ENCODE data around the gene IGFBP2. TPM values are rescaled to one million over a fixed set of nuclear protein-coding genes. Genes with fewer than 3 reads are reported as not detected.

IGFBP2 gene
- total RNA-seq, 1 donor from 2014 or later: 208 TPM

- no peak for DNase-seq
- Mint-ChIP-seq H3K36me3 (ENCODE audit: unreplicated experiment) (no peaks in the 10 kb centered on the region), H3K27ac (ENCODE audit: unreplicated experiment) (no peak overlapping the region), H3K9me3 (ENCODE audit: unreplicated experiment) (peaks cover 1% of the 10 kb centered on the region), H3K4me3 (ENCODE audit: unreplicated experiment) (no peak overlapping the region), H3K27me3 (ENCODE audit: unreplicated experiment) (no peaks in the 10 kb centered on the region), H3K4me1 (ENCODE audit: low read depth, unreplicated experiment) (peaks cover 10% of the 10 kb centered on the region)
- TF ChIP-seq CTCF (IDR thresholded peaks at IDR 0.05; ENCODE audit: partially characterized antibody, unreplicated experiment): no peak
Observed at GRCh38 chr2:216588861-216589710, 44.1 kb upstream of the IGFBP2 start.

GRCh38 chr2:216589791-216590190 is 43.4 kb upstream of the IGFBP2 start:
- Mint-ChIP-seq H3K27ac (ENCODE audit: unreplicated experiment) (no peak overlapping the region), H3K36me3 (ENCODE audit: unreplicated experiment) (no peaks in the 10 kb centered on the region), H3K27me3 (ENCODE audit: unreplicated experiment) (no peaks in the 10 kb centered on the region), H3K9me3 (ENCODE audit: unreplicated experiment) (peaks cover 1% of the 10 kb centered on the region), H3K4me1 (ENCODE audit: low read depth, unreplicated experiment) (peaks cover 10% of the 10 kb centered on the region), H3K4me3 (ENCODE audit: unreplicated experiment) (no peak overlapping the region)
- DNase-seq: no peak
- TF ChIP-seq CTCF (IDR thresholded peaks at IDR 0.05; ENCODE audit: partially characterized antibody, unreplicated experiment): no peak

- Mint-ChIP-seq H3K9me3 (ENCODE audit: unreplicated experiment) (peaks cover 1% of the 10 kb centered on the region), H3K4me1 (ENCODE audit: low read depth, unreplicated experiment) (peaks cover 10% of the 10 kb centered on the region), H3K27me3 (ENCODE audit: unreplicated experiment) (no peaks in the 10 kb centered on the region), H3K4me3 (ENCODE audit: unreplicated experiment) (no peak overlapping the region), H3K27ac (ENCODE audit: unreplicated experiment) (no peak overlapping the region), H3K36me3 (ENCODE audit: unreplicated experiment) (no peaks in the 10 kb centered on the region)
- no peak for TF ChIP-seq CTCF (IDR thresholded peaks at IDR 0.05; ENCODE audit: partially characterized antibody, unreplicated experiment)
- no peak for DNase-seq
Observed at GRCh38 chr2:216590780-216591179, 42.4 kb upstream of the IGFBP2 start.

GRCh38 chr2:216591480-216591879 is 41.7 kb upstream of the IGFBP2 start:
- no peak for DNase-seq

More at GRCh38 chr2:216591480-216591879, 41.7 kb upstream of the IGFBP2 start:
- Mint-ChIP-seq H3K4me3 (ENCODE audit: unreplicated experiment) (no peak overlapping the region), H3K36me3 (ENCODE audit: unreplicated experiment) (no peaks in the 10 kb centered on the region), H3K27ac (ENCODE audit: unreplicated experiment) (no peak overlapping the region), H3K4me1 (ENCODE audit: low read depth, unreplicated experiment) (peaks cover 10% of the 10 kb centered on the region), H3K9me3 (ENCODE audit: unreplicated experiment) (no peaks in the 10 kb centered on the region), H3K27me3 (ENCODE audit: unreplicated experiment) (no peaks in the 10 kb centered on the region)
- TF ChIP-seq CTCF (IDR thresholded peaks at IDR 0.05; ENCODE audit: partially characterized antibody, unreplicated experiment): no peak
